ENCODE results near the gene ZFHX3. TPM values are rescaled to one million over a fixed set of nuclear protein-coding genes. Genes with fewer than 3 reads are reported as not detected.

Gene ZFHX3
- total RNA-seq, 6 experiments from 2014 or later, result 14.5 to 25.8 (median 15.8) TPM

DNA sequence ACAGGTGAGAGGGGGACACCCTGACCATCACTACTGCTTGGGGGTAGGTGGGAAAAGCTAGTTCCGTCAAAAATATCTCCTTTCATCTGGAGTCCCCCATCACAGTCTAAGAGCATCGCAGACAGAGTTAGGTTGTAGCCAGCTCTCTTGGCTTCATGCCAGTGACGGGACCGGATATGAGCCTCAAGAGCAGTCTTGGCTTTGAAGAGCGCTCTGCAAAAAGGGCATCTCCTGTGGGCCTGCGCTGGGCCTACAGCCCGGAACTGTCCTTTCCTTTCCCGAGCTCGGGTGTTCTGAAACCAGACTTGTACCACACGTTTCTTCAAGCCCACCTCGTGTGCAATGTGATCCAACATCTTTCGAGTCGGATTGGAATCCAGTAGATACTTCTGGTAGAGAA is 253.6 kb downstream of the ZFHX3 start:
- no peak for DNase-seq
- Mint-ChIP-seq H3K27me3 (ENCODE audit: insufficient read depth) (no peaks in the 10 kb centered on the region; the same call in 1 of the 2 replicates), H3K9me3 (no peaks in the 10 kb centered on the region), H3K4me1 (ENCODE audit: low read depth) (no peaks in the 10 kb centered on the region), H3K4me3 (no peak overlapping the region), H3K36me3 (ENCODE audit: low read depth) (peaks cover 80% of the 10 kb centered on the region), H3K27ac (no peak overlapping the region)
- TF ChIP-seq, protein P1, sequence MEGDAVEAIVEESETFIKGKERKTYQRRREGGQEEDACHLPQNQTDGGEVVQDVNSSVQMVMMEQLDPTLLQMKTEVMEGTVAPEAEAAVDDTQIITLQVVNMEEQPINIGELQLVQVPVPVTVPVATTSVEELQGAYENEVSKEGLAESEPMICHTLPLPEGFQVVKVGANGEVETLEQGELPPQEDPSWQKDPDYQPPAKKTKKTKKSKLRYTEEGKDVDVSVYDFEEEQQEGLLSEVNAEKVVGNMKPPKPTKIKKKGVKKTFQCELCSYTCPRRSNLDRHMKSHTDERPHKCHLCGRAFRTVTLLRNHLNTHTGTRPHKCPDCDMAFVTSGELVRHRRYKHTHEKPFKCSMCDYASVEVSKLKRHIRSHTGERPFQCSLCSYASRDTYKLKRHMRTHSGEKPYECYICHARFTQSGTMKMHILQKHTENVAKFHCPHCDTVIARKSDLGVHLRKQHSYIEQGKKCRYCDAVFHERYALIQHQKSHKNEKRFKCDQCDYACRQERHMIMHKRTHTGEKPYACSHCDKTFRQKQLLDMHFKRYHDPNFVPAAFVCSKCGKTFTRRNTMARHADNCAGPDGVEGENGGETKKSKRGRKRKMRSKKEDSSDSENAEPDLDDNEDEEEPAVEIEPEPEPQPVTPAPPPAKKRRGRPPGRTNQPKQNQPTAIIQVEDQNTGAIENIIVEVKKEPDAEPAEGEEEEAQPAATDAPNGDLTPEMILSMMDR (IDR thresholded peaks at IDR 0.05), result no peak

DNA sequence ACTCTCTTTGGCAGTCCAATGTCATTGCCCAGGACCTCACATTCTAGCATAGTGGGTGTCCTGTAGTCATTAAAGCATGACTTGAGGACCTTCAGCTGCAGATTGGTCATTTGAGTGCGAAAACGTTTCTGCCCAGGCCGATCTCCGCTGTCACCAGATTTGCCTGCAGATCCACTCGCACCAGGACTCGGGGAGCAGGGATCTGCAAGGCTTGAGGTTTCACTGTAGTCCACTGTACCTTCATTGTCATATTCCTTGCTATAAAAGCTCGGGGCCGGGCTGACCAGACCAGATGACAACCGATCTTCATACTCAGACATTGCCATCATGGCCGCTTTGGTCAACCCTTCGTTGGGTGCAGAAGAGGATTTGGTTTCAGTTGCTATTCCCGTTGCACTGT is 254.2 kb downstream of the ZFHX3 start:
- Mint-ChIP-seq H3K4me1 (ENCODE audit: low read depth) (no peaks in the 10 kb centered on the region), H3K27me3 (ENCODE audit: insufficient read depth) (no peaks in the 10 kb centered on the region; the same call in none of the 2 replicates), H3K9me3 (no peaks in the 10 kb centered on the region), H3K36me3 (ENCODE audit: low read depth) (peaks cover 80% of the 10 kb centered on the region), H3K27ac (no peak overlapping the region), H3K4me3 (no peak overlapping the region)
- TF ChIP-seq, protein P1 (IDR thresholded peaks at IDR 0.05), result no peak
- DNase-seq, result no peak

DNA sequence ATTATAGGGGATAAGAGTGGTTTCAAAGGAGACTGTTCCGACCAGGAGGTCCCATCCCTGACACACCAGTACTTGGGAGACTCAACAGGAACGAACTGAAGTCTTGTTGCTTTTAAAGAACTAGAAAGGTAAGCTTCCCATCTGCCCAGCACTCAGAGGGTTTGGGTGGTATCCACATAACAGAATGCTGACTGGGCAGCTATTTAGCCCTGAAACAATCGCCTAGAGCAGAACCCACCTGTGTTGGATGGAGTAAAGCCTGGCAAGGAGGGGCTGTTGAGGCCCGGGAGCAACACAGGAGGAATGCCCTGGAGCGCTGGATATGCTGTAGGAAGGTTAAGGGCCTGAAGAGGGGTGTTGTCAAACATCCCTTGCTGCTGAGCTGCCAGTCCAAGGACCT is 254.9 kb downstream of the ZFHX3 start:
- Mint-ChIP-seq H3K4me3 (no peak overlapping the region), H3K9me3 (no peaks in the 10 kb centered on the region), H3K4me1 (ENCODE audit: low read depth) (peaks cover 2% of the 10 kb centered on the region), H3K27me3 (ENCODE audit: insufficient read depth) (no peaks in the 10 kb centered on the region; the same call in none of the 2 replicates), H3K27ac (no peak overlapping the region), H3K36me3 (ENCODE audit: low read depth) (peaks cover 73% of the 10 kb centered on the region)
- TF ChIP-seq, protein P1 (IDR thresholded peaks at IDR 0.05), result no peak
- DNase-seq, result no peak

DNA sequence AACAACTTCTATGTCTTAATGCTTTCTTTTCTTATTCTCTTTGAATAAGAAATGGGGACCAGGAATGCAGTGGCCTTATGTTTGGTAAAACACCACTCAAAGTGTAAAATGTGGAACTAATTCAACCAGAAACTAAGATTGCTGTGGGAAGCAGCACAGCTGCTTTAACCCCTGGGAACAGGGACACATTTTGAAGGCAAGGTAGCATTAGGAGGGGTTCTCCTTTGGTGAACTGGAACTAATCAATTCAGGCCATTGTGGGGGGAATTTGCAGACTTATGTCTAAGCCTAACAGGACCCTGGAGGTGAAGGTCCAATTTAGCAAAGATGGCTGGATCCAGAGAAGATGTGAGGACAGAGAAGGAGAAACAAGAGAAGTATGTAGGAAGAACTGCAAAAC is 256.1 kb downstream of the ZFHX3 start:
- DNase-seq, result no peak
- Mint-ChIP-seq H3K27ac (peak overlapping the region; percentile 55; the same call in 1 of the 2 replicates), H3K36me3 (ENCODE audit: low read depth) (peaks cover 61% of the 10 kb centered on the region), H3K27me3 (ENCODE audit: insufficient read depth) (no peaks in the 10 kb centered on the region; the same call in none of the 2 replicates), H3K4me3 (no peak overlapping the region), H3K4me1 (ENCODE audit: low read depth) (peaks cover 14% of the 10 kb centered on the region), H3K9me3 (no peaks in the 10 kb centered on the region)
- TF ChIP-seq, protein P1 (IDR thresholded peaks at IDR 0.05), result no peak

DNA sequence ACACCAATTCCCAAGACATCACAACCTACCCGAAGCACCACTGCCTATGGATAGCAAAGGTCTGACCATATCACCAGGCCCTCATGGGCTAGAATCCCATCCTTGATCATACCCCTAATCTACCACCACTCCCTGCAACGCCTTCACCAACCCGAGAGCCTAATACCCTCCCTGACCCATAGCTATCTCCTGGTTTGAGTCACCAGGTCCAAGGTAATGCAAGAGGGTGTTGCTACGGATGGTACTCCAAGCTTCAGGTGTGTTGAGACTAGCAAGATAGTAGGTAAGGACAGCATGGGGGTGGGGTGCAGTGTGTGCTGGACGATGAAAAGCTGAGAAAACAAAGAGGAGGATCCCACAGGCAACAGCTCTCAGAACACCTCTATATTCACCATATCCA is 258.0 kb downstream of the ZFHX3 start:
- Mint-ChIP-seq H3K4me1 (ENCODE audit: low read depth) (peaks cover 33% of the 10 kb centered on the region), H3K4me3 (no peak overlapping the region)
- no peak for DNase-seq

More for the DNA sequence above, 258.0 kb downstream of the ZFHX3 start:
- Mint-ChIP-seq H3K36me3 (ENCODE audit: low read depth) (peaks cover 43% of the 10 kb centered on the region), H3K9me3 (no peaks in the 10 kb centered on the region), H3K27ac (no peak overlapping the region), H3K27me3 (ENCODE audit: insufficient read depth) (no peaks in the 10 kb centered on the region; the same call in 1 of the 2 replicates)
- TF ChIP-seq, protein P1 (IDR thresholded peaks at IDR 0.05), result no peak

Data from HFFc6 (cell line).